KMS-11 (cell line): Measurements from ENCODE around the gene SVIP.

ENCODE experiments used
- H2AFZ ChIP-seq: fragments of 200-600 bp; sonication (generic); 2 replicates; pipeline ENCODE4 v1.6.1; 2016; ENCODE audit warnings: antibody characterized with exemption, mixed run types, low read depth
- H3K27ac ChIP-seq: fragments of 200-600 bp; sonication (generic); 2 replicates; pipeline ENCODE4 v1.6.1; 2016; ENCODE audit warnings: mild to moderate bottlenecking, mixed run types
- H3K27me3 ChIP-seq: fragments of 200-600 bp; sonication (generic); 2 replicates; pipeline ENCODE4 v1.6.1; 2017; ENCODE audit warnings: mild to moderate bottlenecking, low read depth, mixed run types, moderate library complexity; ENCODE audit not compliant: insufficient read depth
- H3K36me3 ChIP-seq: fragments of 200-600 bp; sonication (generic); 2 replicates; pipeline ENCODE4 v1.6.1; 2017; ENCODE audit warnings: mild to moderate bottlenecking, mixed run types; ENCODE audit not compliant: insufficient read depth
- H3K4me1 ChIP-seq: fragments of 200-600 bp; sonication (generic); 2 replicates; pipeline ENCODE4 v1.6.1; 2016; ENCODE audit warnings: mild to moderate bottlenecking, low read depth, mixed run types; ENCODE audit not compliant: poor library complexity, severe bottlenecking
- H3K4me2 ChIP-seq: fragments of 200-600 bp; sonication (generic); 2 replicates; pipeline ENCODE4 v1.7.0; 2016; ENCODE audit warnings: mild to moderate bottlenecking, mixed run types
- H3K4me3 ChIP-seq: fragments of 200-600 bp; sonication (generic); IDR thresholded peaks from 2 replicates; pipeline ENCODE4 v1.6.1; 2017; ENCODE audit warnings: low read depth, low read length, mixed read lengths; ENCODE audit not compliant: insufficient read depth
- H3K79me2 ChIP-seq: fragments of 200-600 bp; sonication (generic); 2 replicates; pipeline ENCODE4 v1.6.1; 2016; ENCODE audit warnings: low read depth, mixed run types; ENCODE audit not compliant: insufficient read depth
- H3K9ac ChIP-seq: fragments of 200-600 bp; sonication (generic); 2 replicates; pipeline ENCODE4 v1.6.1; 2016; ENCODE audit warnings: mild to moderate bottlenecking, mixed run types
- H4K20me1 ChIP-seq: fragments of 200-600 bp; sonication (generic); 2 replicates; pipeline ENCODE4 v1.6.1; 2016; ENCODE audit warnings: mild to moderate bottlenecking, mixed run types; ENCODE audit not compliant: insufficient read depth
- TF ChIP-seq, protein P1 (sequence below): fragments of 200-600 bp; sonication (generic); conservative IDR thresholded peaks from 2 replicates; pipeline ENCODE4 v1.6.1; 2017; ENCODE audit warnings: low read depth, mild to moderate bottlenecking, antibody characterized with exemption, low read length, moderate library complexity, mixed read lengths

The SVIP gene

GRCh38 chr11:22869325-22869724 is 39.7 kb upstream of the SVIP start:
- Histone ChIP-seq H3K4me3 (no peak overlapping the region), H3K79me2 (no peaks in the 10 kb centered on the region), H3K9ac (no peak overlapping the region), H3K36me3 (no peaks in the 10 kb centered on the region), H2AFZ (no peak overlapping the region), H3K4me2 (no peak overlapping the region), H4K20me1 (no peaks in the 10 kb centered on the region), H3K27ac (no peak overlapping the region), H3K27me3 (no peaks in the 10 kb centered on the region), H3K4me1 (no peaks in the 10 kb centered on the region)
- TF ChIP-seq, protein P1, sequence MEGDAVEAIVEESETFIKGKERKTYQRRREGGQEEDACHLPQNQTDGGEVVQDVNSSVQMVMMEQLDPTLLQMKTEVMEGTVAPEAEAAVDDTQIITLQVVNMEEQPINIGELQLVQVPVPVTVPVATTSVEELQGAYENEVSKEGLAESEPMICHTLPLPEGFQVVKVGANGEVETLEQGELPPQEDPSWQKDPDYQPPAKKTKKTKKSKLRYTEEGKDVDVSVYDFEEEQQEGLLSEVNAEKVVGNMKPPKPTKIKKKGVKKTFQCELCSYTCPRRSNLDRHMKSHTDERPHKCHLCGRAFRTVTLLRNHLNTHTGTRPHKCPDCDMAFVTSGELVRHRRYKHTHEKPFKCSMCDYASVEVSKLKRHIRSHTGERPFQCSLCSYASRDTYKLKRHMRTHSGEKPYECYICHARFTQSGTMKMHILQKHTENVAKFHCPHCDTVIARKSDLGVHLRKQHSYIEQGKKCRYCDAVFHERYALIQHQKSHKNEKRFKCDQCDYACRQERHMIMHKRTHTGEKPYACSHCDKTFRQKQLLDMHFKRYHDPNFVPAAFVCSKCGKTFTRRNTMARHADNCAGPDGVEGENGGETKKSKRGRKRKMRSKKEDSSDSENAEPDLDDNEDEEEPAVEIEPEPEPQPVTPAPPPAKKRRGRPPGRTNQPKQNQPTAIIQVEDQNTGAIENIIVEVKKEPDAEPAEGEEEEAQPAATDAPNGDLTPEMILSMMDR = no peak

DNA sequence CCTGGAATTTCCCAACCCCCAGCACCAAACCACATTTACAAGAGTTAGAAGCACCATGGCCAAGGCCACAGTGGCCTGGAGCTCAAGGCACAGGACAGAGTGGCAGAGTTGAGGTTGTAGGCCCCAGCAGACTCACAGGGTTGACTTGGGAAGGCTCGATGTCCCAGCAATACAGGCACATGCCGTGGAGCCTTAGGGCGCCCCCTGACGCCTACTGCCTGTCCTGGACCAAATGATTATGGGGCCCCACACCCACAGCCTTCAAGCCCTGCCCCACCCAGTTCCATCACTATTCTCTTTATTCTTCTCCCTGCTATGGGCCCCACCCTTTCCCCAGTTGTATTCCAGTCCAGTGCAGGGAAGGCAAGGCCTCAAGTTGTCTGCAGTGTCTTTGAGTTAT is 30.6 kb upstream of the SVIP start, which contains the start of gene CCDC179:
Gene CCDC179 (minus strand): TSS at position 234 of the 400 bp plus-strand sequence. CDS start 53 bp downstream, at position 181.
- no peak within 1 kb of the TSS for H2AFZ ChIP-seq
- TF ChIP-seq, protein P1 = no peak
- H3K4me2 ChIP-seq = no peak within 1 kb of the TSS
- no peaks in the 10 kb centered on the region for H3K36me3 ChIP-seq
- no peak within 1 kb of the TSS for H3K27ac ChIP-seq
- H3K4me3 ChIP-seq = no peak within 1 kb of the TSS
- no peak within 1 kb of the TSS for H3K9ac ChIP-seq
- H4K20me1 ChIP-seq = no peaks in the 10 kb centered on the region
- H3K79me2 ChIP-seq = no peaks in the 10 kb centered on the region
- no peaks in the 10 kb centered on the region for H3K27me3 ChIP-seq
- no peaks in the 10 kb centered on the region for H3K4me1 ChIP-seq

GRCh38 chr11:22859756-22860155 is 30.2 kb upstream of the SVIP start:
- no peak overlapping the region for H3K4me2 ChIP-seq
- H3K4me3 ChIP-seq = no peak overlapping the region
- TF ChIP-seq, protein P1 = no peak

GRCh38 chr11:22851477-22851876 is 21.9 kb upstream of the SVIP start:
- no peak overlapping the region for H3K9ac ChIP-seq
- no peaks in the 10 kb centered on the region for H3K36me3 ChIP-seq
- TF ChIP-seq, protein P1 = no peak
- no peaks in the 10 kb centered on the region for H3K27me3 ChIP-seq
- no peaks in the 10 kb centered on the region for H4K20me1 ChIP-seq
- H3K27ac ChIP-seq = no peak overlapping the region
- no peaks in the 10 kb centered on the region for H3K4me1 ChIP-seq
- no peaks in the 10 kb centered on the region for H3K79me2 ChIP-seq
- no peak overlapping the region for H3K4me2 ChIP-seq
- no peak overlapping the region for H3K4me3 ChIP-seq
- no peak overlapping the region for H2AFZ ChIP-seq

More at GRCh38 chr11:22859756-22860155, 30.2 kb upstream of the SVIP start:
- Histone ChIP-seq H4K20me1 (no peaks in the 10 kb centered on the region), H3K36me3 (no peaks in the 10 kb centered on the region), H3K79me2 (no peaks in the 10 kb centered on the region), H3K27ac (no peak overlapping the region), H2AFZ (no peak overlapping the region), H3K9ac (no peak overlapping the region), H3K4me1 (no peaks in the 10 kb centered on the region), H3K27me3 (no peaks in the 10 kb centered on the region)
